ENCODE measurements around the gene STAT3. TPM values are rescaled to one million over a fixed set of nuclear protein-coding genes. Genes with fewer than 3 reads are reported as not detected.

Gene STAT3
- total and polyA plus RNA-seq, 2 donors (not counting 3 experiments of a cell fraction or from before 2014, with no cell fraction given) = 59.1 to 124 TPM

DNA sequence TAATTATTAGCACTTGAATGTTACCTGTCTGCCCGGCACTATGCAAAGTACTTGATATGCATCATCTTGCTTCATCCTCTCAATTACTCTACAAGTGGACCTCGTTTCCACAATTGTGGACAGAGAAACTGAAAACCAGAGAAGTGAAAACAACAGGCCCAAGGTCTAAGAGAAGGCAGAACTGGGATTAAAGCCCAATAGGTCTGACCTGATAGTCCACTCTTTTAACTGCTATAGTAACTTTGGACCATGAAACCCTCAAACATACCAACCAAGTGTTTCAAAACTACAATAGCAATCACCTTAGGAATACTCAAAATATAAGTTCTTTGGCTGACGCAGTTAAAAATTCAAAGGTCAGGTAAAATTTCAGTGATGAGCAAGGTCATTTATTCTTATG lies 7.3 kb downstream of the STAT3 start:
- Histone ChIP-seq H3K36me3 (ENCODE audit: control insufficient read depth in 2 of 2, extremely low read depth in 1 of 2, insufficient read depth in 2 of 2, low read length in 2 of 2) (no peaks in the 10 kb centered on the region), H2AFZ (ENCODE audit: low read depth, low read length) (no peak overlapping the region), H3K9me1 (replicated peaks; ENCODE audit: control insufficient read depth, extremely low read depth, insufficient read depth, low read length) (no peaks in the 10 kb centered on the region), H3K4me2 (ENCODE audit: insufficient read depth, low read length) (no peak overlapping the region), H3K4me1 (ENCODE audit: control insufficient read depth, extremely low read depth, insufficient read depth, low read length) (peaks cover 13% of the 10 kb centered on the region), H3K79me2 (ENCODE audit: control insufficient read depth, insufficient read depth, low read length) (peaks cover 78% of the 10 kb centered on the region), H3K9me3 (replicated peaks; ENCODE audit: control insufficient read depth, insufficient read depth, low read length) (no peaks in the 10 kb centered on the region), H3K27ac (ENCODE audit: insufficient read depth, low read depth, low read length) (no peak overlapping the region), H4K20me1 (replicated peaks; ENCODE audit: control insufficient read depth, extremely low read depth, insufficient read depth, low read length) (peaks cover 3% of the 10 kb centered on the region), H3K27me3 (ENCODE audit: control insufficient read depth in 2 of 2, insufficient read depth in 2 of 2, low read length in 2 of 2) (no peaks in the 10 kb centered on the region), H3K9ac (replicated peaks; ENCODE audit: extremely low read depth, insufficient read depth, low read length) (no peak overlapping the region), H3K4me3 (replicated peaks in 1 of 3; ENCODE audit: insufficient read depth in 1 of 3, low read depth in 1 of 3, low read length in 3 of 3) (no peak overlapping the region)
- ChIA-PET CTCF (no interaction called here), POLR2A (interaction anchor here (0.7 kb wide), 1 partner anchor 85 kb away, joined by 8 read pairs; no protein-coding TSS in a partner anchor)
- dilution Hi-C loops (cut with MboI; ENCODE audit: extremely low pct_ligation_motif_present, low sequenced_read_pairs) (no loop called here), intact Hi-C loops (cut with micrococcal nuclease) (no loop called here)
- BruUV-seq (replicated peaks) = no TSS peak
- DNase-seq (ENCODE audit: low read depth, low spot score) (no peak), FAIRE-seq (no peak)
- no peak for TF ChIP-seq FOS (IDR thresholded peaks at IDR 0.05; ENCODE audit: borderline replicate concordance, insufficient read depth, low read length)
- no peak for TF ChIP-seq POLR2AphosphoS5 (IDR thresholded peaks at IDR 0.05; ENCODE audit: insufficient read depth, low read depth, low read length)
- no peak for TF ChIP-seq POLR2A (IDR thresholded peaks at IDR 0.05; ENCODE audit: low read depth, low read length)
- TF ChIP-seq GATA2 (IDR thresholded peaks at IDR 0.05; ENCODE audit: insufficient read depth, insufficient read length, low read depth, low read length) = no peak
- TF ChIP-seq JUN (IDR thresholded peaks at IDR 0.05; ENCODE audit: borderline replicate concordance, insufficient read depth, insufficient read length, low read depth) = no peak
- TF ChIP-seq, protein P1, sequence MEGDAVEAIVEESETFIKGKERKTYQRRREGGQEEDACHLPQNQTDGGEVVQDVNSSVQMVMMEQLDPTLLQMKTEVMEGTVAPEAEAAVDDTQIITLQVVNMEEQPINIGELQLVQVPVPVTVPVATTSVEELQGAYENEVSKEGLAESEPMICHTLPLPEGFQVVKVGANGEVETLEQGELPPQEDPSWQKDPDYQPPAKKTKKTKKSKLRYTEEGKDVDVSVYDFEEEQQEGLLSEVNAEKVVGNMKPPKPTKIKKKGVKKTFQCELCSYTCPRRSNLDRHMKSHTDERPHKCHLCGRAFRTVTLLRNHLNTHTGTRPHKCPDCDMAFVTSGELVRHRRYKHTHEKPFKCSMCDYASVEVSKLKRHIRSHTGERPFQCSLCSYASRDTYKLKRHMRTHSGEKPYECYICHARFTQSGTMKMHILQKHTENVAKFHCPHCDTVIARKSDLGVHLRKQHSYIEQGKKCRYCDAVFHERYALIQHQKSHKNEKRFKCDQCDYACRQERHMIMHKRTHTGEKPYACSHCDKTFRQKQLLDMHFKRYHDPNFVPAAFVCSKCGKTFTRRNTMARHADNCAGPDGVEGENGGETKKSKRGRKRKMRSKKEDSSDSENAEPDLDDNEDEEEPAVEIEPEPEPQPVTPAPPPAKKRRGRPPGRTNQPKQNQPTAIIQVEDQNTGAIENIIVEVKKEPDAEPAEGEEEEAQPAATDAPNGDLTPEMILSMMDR (IDR thresholded peaks at IDR 0.05; ENCODE audit: extremely low read depth in 1 of 2, insufficient read depth in 1 of 2, low read depth in 1 of 2, low read length in 2 of 2) = no peak
- no peak for TF ChIP-seq MYC (IDR thresholded peaks at IDR 0.05; ENCODE audit: low read depth, low read length)
- TF ChIP-seq EZH2 (IDR thresholded peaks at IDR 0.05; ENCODE audit: borderline replicate concordance, low read depth, low read length, severe bottlenecking) = no peak
- TF ChIP-seq, protein P2, sequence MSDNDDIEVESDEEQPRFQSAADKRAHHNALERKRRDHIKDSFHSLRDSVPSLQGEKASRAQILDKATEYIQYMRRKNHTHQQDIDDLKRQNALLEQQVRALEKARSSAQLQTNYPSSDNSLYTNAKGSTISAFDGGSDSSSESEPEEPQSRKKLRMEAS (IDR thresholded peaks at IDR 0.05; ENCODE audit: insufficient read depth, insufficient read length) = no peak
